ENCODE results near the gene SAP25. TPM values are rescaled to one million over a fixed set of nuclear protein-coding genes. Genes with fewer than 3 reads are reported as not detected.
"Not testable (repeated sequence)": the region's sequence is repeated elsewhere in the genome, so short reads cannot be mapped to it uniquely, and the experiment has no call there.

The SAP25 gene
- total RNA-seq, 1 donor from 2014 or later, result not detected

DNA sequence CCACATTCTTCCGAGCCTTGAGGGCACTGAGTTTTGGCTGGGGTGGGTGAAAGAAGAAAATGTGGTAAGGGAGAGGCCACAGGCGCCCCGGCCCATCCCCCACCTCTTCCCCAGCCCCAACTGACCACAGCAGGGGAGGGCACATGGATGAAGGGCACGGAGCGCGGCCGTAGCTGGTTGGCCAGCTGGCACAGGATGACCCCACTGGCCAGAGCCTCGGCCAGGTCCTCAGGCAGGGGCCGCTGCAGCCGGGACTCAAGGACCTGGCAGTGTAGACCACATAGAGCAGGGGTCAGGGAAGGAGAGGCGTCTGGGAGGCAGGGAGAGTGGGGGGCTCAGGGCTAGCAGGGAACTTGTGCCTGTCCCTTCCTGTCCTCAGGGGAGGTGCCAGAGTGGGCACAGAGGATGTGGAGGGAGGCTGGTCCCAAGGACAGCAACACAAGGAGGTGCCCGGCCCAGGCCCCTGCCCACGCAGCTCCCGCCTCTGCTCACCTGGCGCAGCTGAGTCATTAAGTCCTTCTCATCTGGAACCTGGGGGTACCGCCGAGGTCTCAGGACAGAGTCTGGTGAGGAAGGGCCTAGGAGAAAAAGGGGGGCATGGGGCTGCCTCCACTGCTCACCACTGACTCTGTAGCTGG is 2.2 kb upstream of the SAP25 start:
- no peak for DNase-seq (ENCODE audit: low read depth)

DNA sequence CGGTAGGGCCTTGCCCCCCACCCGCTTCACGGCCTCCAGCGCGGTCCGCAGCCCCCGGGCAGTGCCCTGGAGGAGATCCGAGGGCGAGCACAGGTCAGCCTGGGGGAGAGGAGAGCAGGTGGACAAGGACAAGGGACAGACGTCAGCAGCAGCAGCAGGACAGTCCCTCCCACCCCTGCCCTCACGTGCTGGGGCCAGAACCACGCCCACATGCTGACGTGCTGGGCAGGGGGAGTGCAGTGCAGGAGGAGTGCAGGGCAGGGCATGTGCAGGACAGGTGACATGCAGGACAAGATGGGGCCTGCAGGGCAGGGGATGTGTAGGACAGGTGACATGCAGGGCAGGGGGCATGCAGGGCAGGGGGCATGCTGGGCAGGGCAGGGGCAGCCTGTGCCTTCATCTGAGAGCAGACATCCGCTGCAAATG is 1.5 kb upstream of the SAP25 start:
- DNase-seq (ENCODE audit: low read depth), result no peak

- DNase-seq (ENCODE audit: low read depth), result no peak
These were observed 884 bp upstream of the SAP25 start for GRCh38 chr7:100574362-100575205.

DNA sequence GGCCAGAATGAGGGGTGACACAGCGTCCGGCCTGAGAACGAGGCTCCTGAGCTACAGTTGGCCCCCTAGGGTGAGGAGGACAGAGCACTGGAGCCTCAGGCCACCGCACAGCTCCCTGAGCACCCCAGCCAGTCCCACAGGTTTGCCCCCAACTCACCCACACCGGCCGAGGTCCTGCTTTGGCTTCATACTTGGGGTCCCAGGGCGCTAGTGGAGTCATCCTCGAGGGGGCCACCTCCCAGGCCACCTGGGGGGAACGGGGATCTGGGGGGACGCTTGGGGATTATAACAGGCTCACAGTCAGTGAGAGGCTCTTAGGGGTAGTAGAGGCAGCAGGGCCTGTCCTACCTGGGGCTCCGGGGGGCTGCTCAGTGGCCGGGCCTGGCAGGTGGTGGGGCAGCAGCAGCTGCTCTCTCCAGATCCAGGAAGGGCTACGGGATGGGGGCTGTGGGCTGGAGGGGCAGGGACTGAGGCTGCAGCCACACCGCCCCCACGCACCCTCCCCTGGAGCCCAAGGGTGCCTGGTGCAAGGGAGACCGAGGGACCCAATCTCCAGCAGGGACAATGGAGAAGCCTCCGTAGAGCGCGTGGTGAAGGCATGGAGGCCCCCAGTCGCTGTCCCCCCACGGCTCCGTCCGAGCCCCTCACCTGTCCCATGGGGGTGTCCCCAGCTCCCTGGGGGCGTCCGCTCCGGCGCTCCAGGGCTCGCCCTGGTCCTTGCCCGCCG is 588 bp downstream of the SAP25 start:
- no peak for DNase-seq (ENCODE audit: low read depth)

DNA sequence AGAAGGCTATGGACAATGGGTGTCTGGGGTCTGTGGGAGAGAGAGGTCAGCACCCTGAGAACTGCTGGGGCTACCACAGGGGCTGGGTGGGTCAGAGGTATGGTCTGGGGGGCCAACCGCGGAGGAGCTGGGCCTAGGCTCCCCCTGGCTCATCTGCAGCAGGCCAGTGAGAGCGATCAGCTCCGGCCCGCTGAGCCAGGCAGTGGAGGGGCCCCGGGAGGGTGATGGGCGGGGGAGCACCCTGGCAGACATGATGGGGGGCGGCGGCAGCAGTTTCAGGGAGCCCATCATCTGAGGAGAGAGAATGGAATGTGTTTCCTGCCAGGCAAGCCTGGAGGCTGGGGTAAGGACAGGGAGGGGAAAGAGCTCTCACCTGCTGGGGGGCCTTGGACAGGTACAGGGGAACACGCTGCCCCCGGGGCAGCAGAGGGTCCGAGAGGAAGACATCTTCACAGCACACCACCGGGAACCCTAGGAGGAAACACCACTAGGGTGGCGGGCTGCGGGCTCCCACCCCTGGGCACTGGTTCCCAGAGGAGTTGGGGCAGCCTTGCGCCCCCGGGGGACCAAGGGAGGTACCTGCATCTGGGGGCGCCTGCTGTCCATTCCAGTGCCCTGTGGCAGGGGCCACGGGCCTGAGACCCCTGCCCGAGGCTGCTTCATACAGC is 1.3 kb downstream of the SAP25 start:
- no peak for DNase-seq (ENCODE audit: low read depth)

GRCh38 chr7:100571829-100572116 is 1.9 kb downstream of the SAP25 start:
- DNase-seq (ENCODE audit: low read depth), result no peak

DNA sequence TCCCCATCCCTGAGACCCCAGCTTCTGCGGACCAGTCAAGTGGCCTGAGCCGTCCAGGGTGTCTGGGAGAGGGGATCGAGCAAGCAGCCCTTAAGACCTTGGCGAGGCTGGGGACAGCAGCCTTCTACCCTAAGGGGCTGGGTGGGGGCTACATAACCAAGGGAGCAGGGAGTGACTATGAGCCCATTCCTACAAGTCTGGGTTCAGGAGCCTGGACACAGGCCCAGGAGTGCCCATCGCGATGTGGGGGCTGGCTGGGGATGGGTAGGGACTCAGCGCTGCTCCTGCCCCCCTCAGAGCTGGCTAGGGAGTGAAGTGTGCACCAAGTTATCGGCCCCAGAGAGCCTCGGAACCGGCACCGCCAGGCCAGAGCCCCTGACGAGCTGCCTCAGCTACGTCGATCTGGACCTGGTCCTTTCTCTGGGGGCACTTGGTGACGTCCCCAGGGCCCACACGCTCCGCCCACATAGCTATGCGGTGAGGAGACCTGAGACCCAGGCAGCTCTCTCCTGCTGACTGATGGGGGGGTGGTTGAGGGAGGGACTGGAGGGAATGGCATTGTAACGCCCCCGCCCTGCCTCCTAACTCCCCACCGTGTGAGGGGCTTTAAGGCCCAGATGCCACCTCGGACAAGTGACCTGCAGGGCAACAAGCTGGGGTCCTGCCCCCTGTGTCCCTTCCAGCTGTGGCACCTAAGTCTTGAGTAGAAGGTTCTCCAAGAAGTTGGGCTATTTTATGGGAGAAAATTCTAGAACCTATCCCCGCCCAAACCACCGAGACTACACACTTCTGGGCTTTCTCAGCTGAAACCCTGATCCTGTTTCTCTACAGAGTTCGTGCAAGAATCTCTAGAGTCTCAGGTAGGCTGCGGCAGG is 2.5 kb downstream of the SAP25 start:
- no peak for DNase-seq (ENCODE audit: low read depth)

DNA sequence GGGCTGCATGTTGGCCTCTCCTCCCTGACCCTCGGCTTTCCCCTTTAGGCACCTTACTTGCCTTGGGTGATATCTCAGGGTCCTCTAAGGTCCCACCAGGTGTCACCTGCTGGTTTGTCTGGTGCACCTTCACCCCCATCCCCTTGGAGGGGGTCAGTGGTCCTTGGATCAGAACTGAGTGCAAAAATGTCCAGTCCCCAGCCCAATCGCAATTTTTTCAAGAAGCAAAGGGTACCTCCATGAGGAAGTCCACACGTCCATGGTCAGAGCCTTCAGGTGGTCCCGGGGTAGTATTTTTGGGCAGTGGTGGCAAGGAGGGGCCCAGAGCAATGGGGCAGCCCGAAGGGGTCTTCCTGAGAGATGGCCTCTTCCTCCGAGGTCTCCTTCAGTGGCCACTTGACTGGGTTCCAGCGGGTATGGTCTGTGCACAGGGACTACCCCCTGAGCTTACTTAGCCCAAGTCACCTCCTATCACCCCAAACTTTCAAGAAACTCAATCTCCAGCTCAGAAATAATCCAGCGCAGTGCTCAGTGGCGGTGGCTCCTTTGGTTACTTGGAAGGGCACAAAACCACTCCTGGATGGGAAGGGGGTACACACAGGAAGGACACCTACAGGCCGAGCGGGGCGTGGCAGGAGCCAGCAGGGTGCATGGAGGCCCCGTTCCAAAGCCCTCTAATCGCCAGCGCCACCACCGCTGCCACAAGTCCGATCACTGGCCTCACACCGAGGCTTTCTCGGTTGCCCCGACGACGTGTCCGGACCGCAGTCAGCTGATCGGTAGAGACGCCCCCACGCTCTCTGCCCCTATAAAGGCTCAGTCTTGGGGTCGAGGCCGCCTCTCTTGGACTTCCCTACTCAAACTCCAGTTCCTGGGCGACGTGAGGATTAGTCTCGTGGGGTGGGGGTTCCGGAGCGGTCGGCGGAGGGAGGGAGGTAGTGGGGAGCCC is 4.5 kb downstream of the SAP25 start:
- DNase-seq (ENCODE audit: low read depth), result no peak

GRCh38 chr7:100568176-100568895 is 5.4 kb downstream of the SAP25 start:
- no peak for DNase-seq (ENCODE audit: low read depth)

- DNase-seq (ENCODE audit: low read depth), result no peak
These were observed 5.9 kb downstream of the SAP25 start for GRCh38 chr7:100567751-100568175.

- no peak for DNase-seq (ENCODE audit: low read depth)
These were observed 6.5 kb downstream of the SAP25 start for GRCh38 chr7:100567031-100567730.

GRCh38 chr7:100566018-100566531 is 7.6 kb downstream of the SAP25 start:
- no peak for DNase-seq (ENCODE audit: low read depth)

DNA sequence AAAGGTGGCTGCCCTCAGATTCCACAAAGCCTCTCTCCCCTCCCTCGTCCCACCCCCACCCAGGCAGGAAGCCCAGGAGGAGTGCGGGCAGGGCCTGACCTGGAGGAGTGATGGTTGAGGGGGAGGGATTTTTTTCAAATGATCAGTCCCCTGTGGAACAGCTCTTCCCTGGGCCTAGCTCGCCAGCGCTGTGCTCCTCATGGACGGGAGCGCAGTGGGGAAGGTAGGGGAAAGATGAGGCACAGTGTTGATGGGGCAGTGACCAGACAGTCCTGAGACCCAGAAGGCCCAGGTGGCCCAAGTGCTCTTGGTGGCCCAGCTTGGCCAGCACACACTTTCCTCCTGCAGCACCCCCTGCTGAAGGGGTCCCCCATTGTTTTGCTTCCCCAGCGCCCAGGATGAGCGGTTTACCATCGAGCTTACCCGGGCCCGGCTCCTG is 8.5 kb downstream of the SAP25 start:
- DNase-seq (ENCODE audit: low read depth), result no peak

GRCh38 chr7:100564405-100564804 is 9.3 kb downstream of the SAP25 start:
- DNase-seq (ENCODE audit: low read depth), result not testable (repeated sequence)

DNA sequence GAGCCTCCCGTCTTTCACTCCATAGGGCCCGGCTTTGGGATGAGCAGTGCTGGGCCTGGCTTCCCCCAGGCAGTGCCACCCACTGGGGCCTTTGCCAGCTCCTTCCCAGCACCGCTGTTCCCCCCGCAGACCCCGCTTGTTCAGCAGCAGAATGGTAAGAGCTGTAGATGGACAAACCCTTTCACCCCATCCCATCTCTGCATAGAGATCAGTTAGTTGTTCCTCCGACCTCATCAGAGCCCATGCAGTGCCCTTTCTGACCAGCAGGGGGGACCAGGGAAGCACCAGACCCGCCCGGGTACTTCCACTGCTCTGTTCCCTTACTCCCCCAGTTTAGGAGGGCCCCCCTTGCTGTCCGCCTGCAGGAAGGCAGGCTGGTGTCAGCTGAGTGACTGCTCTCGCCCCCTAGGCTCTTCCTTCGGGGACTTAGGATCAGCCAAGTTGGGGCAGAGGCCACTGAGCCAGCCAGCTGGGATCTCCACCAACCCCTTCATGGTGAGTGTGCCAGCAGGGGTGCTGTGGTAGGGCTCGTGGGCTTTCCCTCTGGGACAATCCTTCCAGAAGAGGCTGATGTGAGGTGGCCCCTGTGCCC is 9.8 kb downstream of the SAP25 start:
- no peak for DNase-seq (ENCODE audit: low read depth)

DNA sequence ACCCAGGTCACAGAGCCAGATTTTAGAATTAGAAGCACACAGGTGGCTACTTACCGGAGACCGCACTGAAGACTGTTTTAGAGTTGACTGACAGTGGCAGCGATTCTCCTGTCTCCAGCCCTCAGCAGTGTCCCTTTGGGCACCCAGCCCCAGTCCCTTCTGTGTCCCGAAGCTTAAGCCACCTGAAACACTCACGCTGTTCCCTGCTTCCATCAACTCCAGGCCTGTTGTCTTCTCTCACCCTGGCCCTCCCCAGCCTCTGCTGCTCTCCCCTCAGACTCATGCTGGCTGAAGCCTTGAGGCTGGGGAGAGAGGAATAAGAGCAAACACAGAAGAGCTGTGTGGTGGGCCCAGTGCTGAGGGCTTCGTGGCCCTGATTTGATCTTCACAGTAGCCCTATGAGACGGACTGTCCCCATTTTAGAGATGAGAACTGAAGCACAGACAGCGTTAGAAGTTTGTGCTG is 10.6 kb downstream of the SAP25 start:
- no peak for DNase-seq (ENCODE audit: low read depth)

GRCh38 chr7:100562195-100563099 is 11.3 kb downstream of the SAP25 start:
- no peak for DNase-seq (ENCODE audit: low read depth)
